SK-N-DZ (cell line): ENCODE data around the gene KLRK1. TPM values are rescaled to one million over a fixed set of nuclear protein-coding genes. Genes with fewer than 3 reads are reported as not detected.
"Not testable (repeated sequence)": the region's sequence is repeated elsewhere in the genome, so short reads cannot be mapped to it uniquely, and the experiment has no call there.

ENCODE experiments used
- DNase-seq: peaks from one replicate; pipeline ENCODE4 v3.0.0-alpha.2; 2015; ENCODE audit warnings: low spot score
- polyA plus RNA-seq, 2 experiments: library from polyadenylated mRNA; depleted of rRNA; stranded (reverse); fragments of >200 nt; gene quantifications; 2 replicates each; pipeline ENCODE4 v1.2.3, GENCODE V29; 2014

Gene KLRK1
- 0.24 and 0.27 TPM in 2 replicates for polyA plus RNA-seq (2014; cell fraction: cytosol; rRNA removed)
- 2.6 and 5.3 TPM in 2 replicates for polyA plus RNA-seq (2014; cell fraction: nucleus; rRNA removed)

- DNase-seq = no peak
Measured at GRCh38 chr12:10389904-10390303, at the start of gene KLRK1. Gene KLRK1, minus strand, starts transcription at chr12:10390041. Its CDS starts 1,231 bp downstream, at chr12:10388810.

DNA sequence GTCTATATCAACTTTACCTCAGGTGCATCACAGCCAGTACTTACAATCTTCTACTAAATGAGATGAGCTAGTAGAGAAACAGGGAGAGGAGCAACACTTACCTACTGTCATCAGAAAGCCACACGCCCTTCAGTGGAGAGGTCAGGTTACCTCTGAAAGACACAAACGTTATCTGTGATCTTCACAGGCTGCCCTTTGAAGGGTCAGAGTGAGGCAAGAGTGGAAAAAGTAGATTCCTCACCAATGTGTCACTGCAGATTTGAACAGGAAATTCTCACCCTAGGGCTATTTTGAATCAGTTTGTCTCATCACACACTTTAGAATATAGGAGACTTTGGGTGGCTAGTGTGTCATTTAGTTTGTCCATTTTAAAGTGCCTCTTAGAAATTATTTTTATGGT lies 47.8 kb upstream of the KLRK1 start:
- DNase-seq = not testable (repeated sequence)

DNA sequence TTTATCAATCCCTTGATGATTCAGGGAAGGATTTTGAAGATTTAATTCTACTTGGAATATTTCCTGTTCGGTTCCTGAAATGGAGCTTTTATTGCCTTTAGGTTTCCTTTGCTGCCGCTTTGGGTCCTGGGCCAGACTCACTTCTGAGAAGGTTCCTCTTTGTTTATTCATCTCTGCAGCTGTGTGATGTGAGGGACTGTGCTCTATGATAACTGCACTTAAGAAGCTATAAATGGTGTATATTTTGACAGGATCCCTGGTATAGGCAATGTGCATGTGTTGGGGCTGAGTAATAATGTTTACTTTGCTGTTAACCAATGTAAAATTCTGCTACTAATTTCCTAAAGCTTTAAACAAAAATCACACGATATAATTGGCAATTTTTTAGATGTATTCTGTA lies 46.0 kb upstream of the KLRK1 start, which contains the start of gene KLRC2:
KLRC2 (minus strand) TSS at position 195 of the 400 bp plus-strand sequence; CDS start at position 171, 24 bp downstream.
- DNase-seq = not testable (repeated sequence)

- not testable (repeated sequence) for DNase-seq
Measured at GRCh38 chr12:10430623-10431022, 40.8 kb upstream of the KLRK1 start.

DNA sequence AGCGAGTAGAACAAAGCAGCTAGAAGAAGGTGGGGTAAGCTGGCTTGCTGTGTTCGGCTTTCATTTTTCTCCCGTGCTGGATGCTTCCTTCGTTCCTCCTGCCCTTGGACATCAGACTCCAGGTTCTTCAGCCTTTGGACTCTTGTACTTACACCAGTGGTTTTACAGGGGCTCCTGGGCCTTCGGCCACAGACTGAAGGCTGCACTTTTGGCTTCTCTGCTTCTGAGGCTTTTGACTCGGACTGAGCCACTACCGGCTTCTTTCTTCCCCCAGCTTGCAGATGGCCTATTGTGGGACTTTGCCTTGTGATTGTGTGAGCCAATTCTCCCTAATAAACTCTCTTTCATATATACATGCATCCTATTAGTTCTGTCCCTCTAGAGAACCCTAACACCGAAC lies 36.1 kb upstream of the KLRK1 start:
- not testable (repeated sequence) for DNase-seq

- DNase-seq = not testable (repeated sequence)
Measured at GRCh38 chr12:10424260-10424899, 34.5 kb upstream of the KLRK1 start.

GRCh38 chr12:10422159-10422558 lies 32.3 kb upstream of the KLRK1 start:
- DNase-seq = not testable (repeated sequence)

DNA sequence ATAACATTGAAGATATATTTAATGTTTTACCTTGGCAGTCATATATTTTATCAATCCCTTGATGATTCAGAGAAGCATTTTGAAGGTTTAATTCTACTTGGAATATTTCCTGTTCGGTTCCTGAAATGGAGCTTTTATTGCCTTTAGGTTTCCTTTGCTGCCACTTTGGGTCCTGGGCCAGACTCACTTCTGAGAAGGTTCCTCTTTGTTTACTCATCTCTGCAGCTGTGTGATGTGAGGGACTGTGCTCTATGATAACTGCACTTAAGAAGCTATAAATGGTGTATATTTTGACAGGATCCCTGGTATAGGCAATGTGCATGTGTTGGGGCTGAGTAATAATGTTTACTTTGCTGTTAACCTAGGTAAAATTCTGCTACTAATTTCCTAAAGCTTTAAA lies 30.5 kb upstream of the KLRK1 start, which contains the start of gene KLRC3:
KLRC3 (minus strand) TSS at position 262 of the 400 bp plus-strand sequence; CDS start at position 217, 45 bp downstream.
- not testable (repeated sequence) for DNase-seq

DNA sequence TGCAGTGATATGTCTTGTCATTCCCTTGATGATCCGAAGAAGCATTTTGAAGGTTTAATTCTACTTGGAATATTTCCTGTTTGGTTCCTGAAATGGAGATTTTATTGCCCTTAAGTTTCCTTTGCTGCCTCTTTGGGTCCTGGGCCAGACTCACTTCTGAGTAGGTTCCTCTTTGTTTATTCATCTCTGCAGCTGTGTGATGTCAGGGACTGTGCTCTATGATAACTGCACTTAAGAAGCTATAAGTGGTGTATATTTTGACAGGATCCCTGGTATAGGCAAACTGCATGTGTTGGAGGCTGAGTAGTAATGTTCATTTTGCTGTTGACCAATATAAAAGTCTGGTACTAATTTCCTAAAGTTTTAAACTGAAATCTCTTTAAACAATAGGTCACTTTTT lies 19.6 kb upstream of the KLRK1 start, which contains the start of gene KLRC4:
KLRC4 (minus strand) TSS at position 366 of the 400 bp plus-strand sequence; CDS start at position 184, 182 bp downstream.
- DNase-seq = no peak

GRCh38 chr12:10408842-10409241 lies 19.0 kb upstream of the KLRK1 start:
- DNase-seq = no peak

- no peak for DNase-seq
Measured at GRCh38 chr12:10406725-10407124, 16.9 kb upstream of the KLRK1 start.

DNA sequence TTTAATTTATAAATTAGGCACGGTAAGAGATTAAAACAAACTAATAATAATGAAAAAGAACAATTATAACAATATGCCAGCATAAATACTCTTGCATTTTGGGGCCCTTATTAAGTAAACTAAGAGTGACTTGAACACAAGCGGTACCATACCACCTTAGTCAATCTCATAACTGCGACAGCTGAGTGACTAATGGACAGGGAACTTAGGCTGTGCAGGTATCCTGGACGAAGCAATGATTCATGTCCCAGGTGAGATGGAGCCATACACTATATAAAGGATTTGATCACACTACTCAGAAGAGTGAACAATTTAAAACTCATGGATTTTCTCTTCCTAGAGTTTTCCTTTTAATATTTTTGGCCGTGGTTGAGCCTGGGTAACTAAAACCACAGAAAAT lies 15.5 kb upstream of the KLRK1 start:
- no peak for DNase-seq

DNA sequence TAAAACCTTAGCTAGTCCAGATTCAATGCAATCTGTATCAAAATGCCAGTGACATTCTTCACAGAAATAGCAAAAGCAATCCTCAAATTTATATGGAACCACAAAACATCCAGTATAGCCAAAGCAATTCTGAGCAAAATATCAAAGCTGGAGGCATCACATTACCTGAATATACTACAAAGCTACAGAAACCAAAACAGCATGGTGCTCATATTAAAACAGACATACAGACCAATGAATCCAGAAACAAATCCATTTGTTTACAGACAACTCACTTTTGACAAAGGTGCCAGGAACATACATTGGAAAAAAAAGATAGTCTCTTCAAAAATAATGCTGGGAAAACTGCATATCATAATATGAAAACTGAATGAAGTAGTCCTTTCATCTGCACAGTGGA lies 15.0 kb upstream of the KLRK1 start:
- DNase-seq = no peak

- DNase-seq = no peak
Measured at GRCh38 chr12:10400829-10401228, 11.0 kb upstream of the KLRK1 start.

DNA sequence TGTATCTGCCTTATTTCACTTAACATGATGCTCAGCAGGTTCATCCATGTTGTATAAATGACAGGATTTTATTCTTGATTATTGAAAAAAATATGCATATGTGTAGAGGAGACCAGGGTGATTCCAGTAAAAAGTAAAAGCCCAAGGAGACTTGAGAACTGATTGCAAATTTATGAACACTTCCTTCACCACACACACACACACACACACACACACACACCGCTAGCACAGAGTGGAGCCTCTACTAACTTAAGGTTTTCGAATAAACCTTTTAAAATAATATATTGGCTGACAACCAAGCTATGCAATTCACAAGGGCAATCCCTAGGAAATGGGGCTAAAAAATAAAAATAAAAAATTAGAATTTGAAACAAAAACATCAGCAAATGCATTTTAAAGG lies 8.3 kb upstream of the KLRK1 start:
- no peak for DNase-seq

- DNase-seq = no peak
Measured at GRCh38 chr12:10397296-10397695, 7.5 kb upstream of the KLRK1 start.

GRCh38 chr12:10396176-10396575 lies 6.3 kb upstream of the KLRK1 start:
- not testable (repeated sequence) for DNase-seq

- DNase-seq = no peak
Measured at GRCh38 chr12:10395390-10395998, 5.7 kb upstream of the KLRK1 start.

DNA sequence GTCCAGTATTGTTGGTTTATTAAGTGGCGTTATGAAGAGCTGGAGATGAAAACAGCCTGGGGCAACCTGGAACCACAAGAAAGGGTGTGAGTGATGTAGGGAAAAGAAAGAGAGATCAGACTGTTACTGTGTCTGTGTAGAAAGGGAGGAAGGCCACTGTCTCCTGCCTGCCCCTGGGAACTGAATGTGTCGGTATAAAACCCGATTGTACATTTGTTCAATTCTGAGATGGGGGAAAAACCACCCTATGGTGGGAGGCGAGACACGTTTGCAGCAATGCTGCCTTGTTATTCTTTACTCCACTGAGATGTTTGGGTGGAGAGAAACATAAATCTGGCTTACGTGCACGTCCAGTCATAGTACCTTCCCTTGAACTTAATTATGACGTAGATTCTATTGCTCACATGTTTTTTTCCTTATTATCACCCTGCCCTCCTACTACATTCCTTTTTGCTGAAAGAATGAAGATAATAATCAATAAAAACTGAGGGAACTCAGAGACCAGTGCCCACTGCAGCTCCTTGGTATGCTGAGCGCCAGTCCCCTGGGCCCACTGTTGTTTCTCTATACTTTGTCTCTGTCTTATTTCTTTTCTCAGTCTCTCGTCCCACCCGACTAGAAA lies 4.8 kb upstream of the KLRK1 start:
- not testable (repeated sequence) for DNase-seq

DNA sequence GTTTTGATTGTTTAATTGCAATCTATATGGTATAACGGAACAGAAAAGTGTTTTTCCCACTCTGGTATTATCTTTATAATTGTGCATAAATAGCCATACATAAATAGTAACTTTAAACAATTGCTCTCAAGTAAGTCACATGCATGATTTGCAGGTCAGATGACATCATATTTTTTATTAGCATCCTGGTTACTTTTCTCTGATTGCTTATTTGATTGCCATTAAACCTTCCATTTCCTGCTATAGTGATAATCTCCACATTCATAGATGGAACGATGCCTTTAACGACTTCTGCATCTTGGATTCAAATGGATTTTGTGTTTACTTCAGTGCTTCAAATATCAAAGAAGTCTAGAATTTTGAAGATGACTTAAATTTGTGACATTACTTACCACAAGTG lies 3.5 kb upstream of the KLRK1 start:
- no peak for DNase-seq

DNA sequence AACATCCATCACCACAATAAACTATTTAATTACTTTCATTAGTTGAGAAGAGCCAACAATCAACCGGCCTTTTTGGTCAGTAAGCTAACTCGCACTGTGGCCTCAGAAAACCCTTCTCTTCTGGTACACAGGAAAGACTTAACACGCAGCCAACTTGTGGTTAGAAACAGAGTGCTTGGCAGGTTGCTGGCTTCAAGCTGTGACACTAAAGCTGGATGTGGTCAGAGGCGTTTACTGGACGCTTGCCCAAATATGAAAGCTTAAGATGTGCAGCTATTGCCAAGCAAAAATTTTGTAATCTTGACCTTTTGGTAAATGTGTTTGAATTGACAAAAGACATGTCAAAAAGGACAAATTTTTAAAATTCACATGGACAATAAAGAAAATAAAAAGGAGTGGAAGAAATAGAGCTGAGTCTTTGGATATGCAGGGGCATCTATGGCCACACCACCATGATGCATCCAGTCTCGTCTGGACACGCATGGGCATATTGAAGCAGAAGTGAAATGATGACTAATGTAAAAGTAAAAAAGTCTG lies 2.6 kb upstream of the KLRK1 start:
- no peak for DNase-seq

- DNase-seq = not testable (repeated sequence)
Measured at GRCh38 chr12:10390991-10391390, 1.1 kb upstream of the KLRK1 start.
